ENCODE data around the gene CFAP126.

- TF ChIP-seq CTCF (IDR thresholded peaks at IDR 0.05 in 4 of 5, conservative IDR thresholded peaks at IDR 0.05 in 1 of 5) (no peak), POLR2A (IDR thresholded peaks at IDR 0.05) (no peak)
These were observed 40.9 kb upstream of the CFAP126 start for GRCh38 chr1:161408429-161409052.

Data from gastrocnemius medialis (tissue), 4 donors.